HEK293 (cell line): ENCODE results near the gene ZNF816.

Source experiments
- BCL11B ChIP-seq: fragments of 450-650 bp; formaldehyde crosslinking; IDR thresholded peaks from 2 replicates; pipeline ENCODE4 v1.5.1; 2016; ENCODE audit warnings: low read depth, missing biosample characterization, missing genetic modification characterization
- GLIS1 ChIP-seq: fragments of 450-650 bp; formaldehyde crosslinking; IDR thresholded peaks from 2 replicates; pipeline ENCODE4 v1.5.1; 2016; ENCODE audit warnings: missing biosample characterization, missing genetic modification characterization
- KLF10 ChIP-seq: fragments of 450-650 bp; IDR thresholded peaks from 2 replicates; pipeline ENCODE4 v1.5.1; 2018; ENCODE audit warnings: missing biosample characterization, mild to moderate bottlenecking, missing genetic modification characterization
- SP2 ChIP-seq: fragments of 450-650 bp; formaldehyde crosslinking; IDR thresholded peaks from 2 replicates; pipeline ENCODE4 v1.5.1; 2016; ENCODE audit warnings: missing biosample characterization, missing genetic modification characterization
- WT1 ChIP-seq: fragments of 450-650 bp; formaldehyde crosslinking; IDR thresholded peaks from 2 replicates; pipeline ENCODE4 v1.5.1; 2016; ENCODE audit warnings: missing biosample characterization, missing genetic modification characterization
- ZBTB20 ChIP-seq: fragments of 450-650 bp; formaldehyde crosslinking; IDR thresholded peaks from 2 replicates; pipeline ENCODE4 v1.5.1; 2016; ENCODE audit warnings: missing biosample characterization, missing genetic modification characterization
- ZBTB8A ChIP-seq: fragments of 450-650 bp; formaldehyde crosslinking; IDR thresholded peaks from 2 replicates; pipeline ENCODE4 v1.5.1; 2016; ENCODE audit warnings: missing biosample characterization, missing genetic modification characterization
- ZFP37 ChIP-seq: fragments of 450-650 bp; formaldehyde crosslinking; IDR thresholded peaks from 2 replicates; pipeline ENCODE4 v1.5.1; 2016; ENCODE audit warnings: missing biosample characterization, missing genetic modification characterization
- ZFP69B ChIP-seq: fragments of 450-650 bp; formaldehyde crosslinking; IDR thresholded peaks from 2 replicates; pipeline ENCODE4 v1.5.1; 2016; ENCODE audit warnings: missing biosample characterization, missing genetic modification characterization
- ZNF169 ChIP-seq: fragments of 450-650 bp; formaldehyde crosslinking; IDR thresholded peaks from 2 replicates; pipeline ENCODE4 v1.5.1; 2016; ENCODE audit warnings: missing biosample characterization, missing genetic modification characterization
- ZNF324 ChIP-seq: fragments of 450-650 bp; formaldehyde crosslinking; IDR thresholded peaks from 2 replicates; pipeline ENCODE4 v1.5.1; 2016; ENCODE audit warnings: missing biosample characterization, missing genetic modification characterization
- ZNF341 ChIP-seq: fragments of 450-650 bp; formaldehyde crosslinking; IDR thresholded peaks from 2 replicates; pipeline ENCODE4; 2016; ENCODE audit warnings: low read depth, missing biosample characterization, missing genetic modification characterization
- ZNF501 ChIP-seq: fragments of 450-650 bp; formaldehyde crosslinking; IDR thresholded peaks from 2 replicates; pipeline ENCODE4 v1.5.1; 2016; ENCODE audit warnings: missing biosample characterization, missing genetic modification characterization
- ZNF561 ChIP-seq: fragments of 450-650 bp; IDR thresholded peaks from 2 replicates; pipeline ENCODE4 v1.5.1; 2018; ENCODE audit warnings: missing biosample characterization, missing genetic modification characterization, borderline replicate concordance
- TF ChIP-seq, protein P1 (sequence below): fragments of 450-650 bp; formaldehyde crosslinking; IDR thresholded peaks from 2 replicates; pipeline ENCODE4 v1.5.1; 2016; ENCODE audit warnings: missing biosample characterization, missing genetic modification characterization
- TF ChIP-seq, protein P2 (sequence below): fragments of 450-650 bp; formaldehyde crosslinking; IDR thresholded peaks from 2 replicates; pipeline ENCODE4 v1.5.1; 2016; ENCODE audit warnings: missing biosample characterization, missing genetic modification characterization
- TF ChIP-seq, protein P3 (sequence below): fragments of 450-650 bp; formaldehyde crosslinking; IDR thresholded peaks from 2 replicates; pipeline ENCODE4 v1.5.1; 2016; ENCODE audit warnings: missing biosample characterization, missing genetic modification characterization
- TF ChIP-seq, protein P4 (sequence below): fragments of 450-650 bp; formaldehyde crosslinking; IDR thresholded peaks from 2 replicates; pipeline ENCODE4 v1.5.1; 2016; ENCODE audit warnings: missing biosample characterization, missing genetic modification characterization
- TF ChIP-seq, protein P5 (sequence below): fragments of 450-650 bp; formaldehyde crosslinking; conservative IDR thresholded peaks from 2 replicates; pipeline ENCODE4 v1.5.1; 2016; ENCODE audit warnings: low read depth, missing biosample characterization, missing genetic modification characterization
- TF ChIP-seq, protein P6 (sequence below): fragments of 450-650 bp; formaldehyde crosslinking; IDR thresholded peaks from 2 replicates; pipeline ENCODE4 v1.5.1; 2017; ENCODE audit warnings: missing biosample characterization, missing genetic modification characterization
- TF ChIP-seq, protein P7 (sequence below): fragments of 450-650 bp; formaldehyde crosslinking; optimal IDR thresholded peaks from 2 replicates; pipeline ENCODE3; 2016; ENCODE audit warnings: missing biosample characterization, mild to moderate bottlenecking, missing genetic modification characterization
- TF ChIP-seq, protein P8 (sequence below): fragments of 450-650 bp; formaldehyde crosslinking; IDR thresholded peaks from 2 replicates; pipeline ENCODE4; 2016; ENCODE audit warnings: missing biosample characterization, missing genetic modification characterization

Gene ZNF816

DNA sequence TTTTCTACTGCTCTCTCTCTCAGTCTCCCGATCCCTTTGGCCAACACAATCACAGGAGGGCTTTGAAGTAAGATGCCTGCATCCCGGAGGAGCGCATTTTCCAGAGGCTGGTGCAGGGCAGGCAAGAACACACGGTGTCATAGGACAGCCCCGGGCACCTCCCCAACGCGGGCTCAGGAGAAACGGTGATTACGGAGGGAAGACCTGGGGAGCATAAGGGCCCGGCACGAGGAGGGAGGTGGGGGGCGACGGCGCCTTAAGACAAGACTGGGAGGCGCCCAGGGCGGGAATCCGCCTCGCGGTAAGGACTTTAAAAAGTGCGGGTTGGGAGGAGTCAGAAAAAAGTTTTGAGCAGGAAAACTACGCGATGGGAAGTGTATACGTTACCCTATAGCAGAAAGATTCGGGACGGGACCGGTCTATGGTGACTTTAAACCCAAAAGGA is 20.7 kb downstream of the ZNF816 start (continued):
- TF ChIP-seq, protein P1, sequence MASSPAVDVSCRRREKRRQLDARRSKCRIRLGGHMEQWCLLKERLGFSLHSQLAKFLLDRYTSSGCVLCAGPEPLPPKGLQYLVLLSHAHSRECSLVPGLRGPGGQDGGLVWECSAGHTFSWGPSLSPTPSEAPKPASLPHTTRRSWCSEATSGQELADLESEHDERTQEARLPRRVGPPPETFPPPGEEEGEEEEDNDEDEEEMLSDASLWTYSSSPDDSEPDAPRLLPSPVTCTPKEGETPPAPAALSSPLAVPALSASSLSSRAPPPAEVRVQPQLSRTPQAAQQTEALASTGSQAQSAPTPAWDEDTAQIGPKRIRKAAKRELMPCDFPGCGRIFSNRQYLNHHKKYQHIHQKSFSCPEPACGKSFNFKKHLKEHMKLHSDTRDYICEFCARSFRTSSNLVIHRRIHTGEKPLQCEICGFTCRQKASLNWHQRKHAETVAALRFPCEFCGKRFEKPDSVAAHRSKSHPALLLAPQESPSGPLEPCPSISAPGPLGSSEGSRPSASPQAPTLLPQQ (tag by site-specific recombination) = peak; percentile 62
- TF ChIP-seq ZNF324 (no peak), SP2 (tag by site-specific recombination) (no peak), ZFP69B (0 out of 2 replicates have a peak, but pooled peaks have one; percentile 13), WT1 (tag by site-specific recombination) (no peak), ZNF501 (tag by site-specific recombination) (no peak), ZFP37 (no peak), GLIS1 (tag by site-specific recombination) (peak; percentile 5; the same call in 1 of the 2 replicates), ZNF341 (tag by site-specific recombination) (peak; percentile 71), ZNF169 (tag by site-specific recombination) (no peak), ZBTB8A (tag by site-specific recombination) (0 out of 2 replicates have a peak, but pooled peaks have one; percentile 18), KLF10 (tag by site-specific recombination) (no peak), ZNF561 (tag by site-specific recombination) (peak; percentile 26; the same call in 1 of the 2 replicates), BCL11B (tag by site-specific recombination) (no peak), ZBTB20 (tag by site-specific recombination) (0 out of 2 replicates have a peak, but pooled peaks have one; percentile 18)
- TF ChIP-seq, protein P2, sequence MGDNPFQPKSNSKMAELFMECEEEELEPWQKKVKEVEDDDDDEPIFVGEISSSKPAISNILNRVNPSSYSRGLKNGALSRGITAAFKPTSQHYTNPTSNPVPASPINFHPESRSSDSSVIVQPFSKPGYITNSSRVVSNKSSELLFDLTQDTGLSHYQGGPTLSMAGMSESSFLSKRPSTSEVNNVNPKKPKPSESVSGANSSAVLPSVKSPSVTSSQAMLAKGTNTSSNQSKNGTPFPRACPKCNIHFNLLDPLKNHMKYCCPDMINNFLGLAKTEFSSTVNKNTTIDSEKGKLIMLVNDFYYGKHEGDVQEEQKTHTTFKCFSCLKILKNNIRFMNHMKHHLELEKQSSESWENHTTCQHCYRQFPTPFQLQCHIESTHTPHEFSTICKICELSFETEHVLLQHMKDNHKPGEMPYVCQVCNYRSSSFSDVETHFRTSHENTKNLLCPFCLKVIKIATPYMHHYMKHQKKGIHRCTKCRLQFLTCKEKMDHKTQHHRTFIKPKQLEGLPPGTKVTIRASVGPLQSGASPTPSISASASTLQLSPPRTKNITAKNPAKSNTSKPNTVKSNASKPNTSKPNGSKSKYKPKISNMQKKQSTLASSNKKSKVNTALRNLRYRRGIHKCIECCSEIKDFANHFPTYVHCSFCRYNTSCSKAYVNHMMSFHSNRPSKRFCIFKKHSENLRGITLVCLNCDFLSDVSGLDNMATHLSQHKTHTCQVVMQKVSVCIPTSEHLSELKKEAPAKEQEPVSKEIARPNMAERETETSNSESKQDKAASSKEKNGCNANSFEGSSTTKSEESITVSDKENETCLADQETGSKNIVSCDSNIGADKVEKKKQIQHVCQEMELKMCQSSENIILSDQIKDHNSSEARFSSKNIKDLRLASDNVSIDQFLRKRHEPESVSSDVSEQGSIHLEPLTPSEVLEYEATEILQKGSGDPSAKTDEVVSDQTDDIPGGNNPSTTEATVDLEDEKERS (tag by site-specific recombination) = no peak
- TF ChIP-seq, protein P3, sequence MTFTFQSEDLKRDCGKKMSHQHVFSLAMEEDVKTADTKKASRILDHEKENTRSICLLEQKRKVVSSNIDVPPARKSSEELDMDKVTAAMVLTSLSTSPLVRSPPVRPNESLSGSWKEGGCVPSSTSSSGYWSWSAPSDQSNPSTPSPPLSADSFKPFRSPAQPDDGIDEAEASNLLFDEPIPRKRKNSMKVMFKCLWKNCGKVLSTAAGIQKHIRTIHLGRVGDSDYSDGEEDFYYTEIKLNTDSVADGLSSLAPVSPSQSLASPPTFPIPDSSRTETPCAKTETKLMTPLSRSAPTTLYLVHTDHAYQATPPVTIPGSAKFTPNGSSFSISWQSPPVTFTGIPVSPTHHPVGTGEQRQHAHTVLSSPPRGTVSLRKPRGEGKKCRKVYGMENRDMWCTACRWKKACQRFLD (tag by site-specific recombination) = no peak
- TF ChIP-seq, protein P4, sequence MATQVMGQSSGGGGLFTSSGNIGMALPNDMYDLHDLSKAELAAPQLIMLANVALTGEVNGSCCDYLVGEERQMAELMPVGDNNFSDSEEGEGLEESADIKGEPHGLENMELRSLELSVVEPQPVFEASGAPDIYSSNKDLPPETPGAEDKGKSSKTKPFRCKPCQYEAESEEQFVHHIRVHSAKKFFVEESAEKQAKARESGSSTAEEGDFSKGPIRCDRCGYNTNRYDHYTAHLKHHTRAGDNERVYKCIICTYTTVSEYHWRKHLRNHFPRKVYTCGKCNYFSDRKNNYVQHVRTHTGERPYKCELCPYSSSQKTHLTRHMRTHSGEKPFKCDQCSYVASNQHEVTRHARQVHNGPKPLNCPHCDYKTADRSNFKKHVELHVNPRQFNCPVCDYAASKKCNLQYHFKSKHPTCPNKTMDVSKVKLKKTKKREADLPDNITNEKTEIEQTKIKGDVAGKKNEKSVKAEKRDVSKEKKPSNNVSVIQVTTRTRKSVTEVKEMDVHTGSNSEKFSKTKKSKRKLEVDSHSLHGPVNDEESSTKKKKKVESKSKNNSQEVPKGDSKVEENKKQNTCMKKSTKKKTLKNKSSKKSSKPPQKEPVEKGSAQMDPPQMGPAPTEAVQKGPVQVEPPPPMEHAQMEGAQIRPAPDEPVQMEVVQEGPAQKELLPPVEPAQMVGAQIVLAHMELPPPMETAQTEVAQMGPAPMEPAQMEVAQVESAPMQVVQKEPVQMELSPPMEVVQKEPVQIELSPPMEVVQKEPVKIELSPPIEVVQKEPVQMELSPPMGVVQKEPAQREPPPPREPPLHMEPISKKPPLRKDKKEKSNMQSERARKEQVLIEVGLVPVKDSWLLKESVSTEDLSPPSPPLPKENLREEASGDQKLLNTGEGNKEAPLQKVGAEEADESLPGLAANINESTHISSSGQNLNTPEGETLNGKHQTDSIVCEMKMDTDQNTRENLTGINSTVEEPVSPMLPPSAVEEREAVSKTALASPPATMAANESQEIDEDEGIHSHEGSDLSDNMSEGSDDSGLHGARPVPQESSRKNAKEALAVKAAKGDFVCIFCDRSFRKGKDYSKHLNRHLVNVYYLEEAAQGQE (tag by site-specific recombination) = no peak
- TF ChIP-seq, protein P5, sequence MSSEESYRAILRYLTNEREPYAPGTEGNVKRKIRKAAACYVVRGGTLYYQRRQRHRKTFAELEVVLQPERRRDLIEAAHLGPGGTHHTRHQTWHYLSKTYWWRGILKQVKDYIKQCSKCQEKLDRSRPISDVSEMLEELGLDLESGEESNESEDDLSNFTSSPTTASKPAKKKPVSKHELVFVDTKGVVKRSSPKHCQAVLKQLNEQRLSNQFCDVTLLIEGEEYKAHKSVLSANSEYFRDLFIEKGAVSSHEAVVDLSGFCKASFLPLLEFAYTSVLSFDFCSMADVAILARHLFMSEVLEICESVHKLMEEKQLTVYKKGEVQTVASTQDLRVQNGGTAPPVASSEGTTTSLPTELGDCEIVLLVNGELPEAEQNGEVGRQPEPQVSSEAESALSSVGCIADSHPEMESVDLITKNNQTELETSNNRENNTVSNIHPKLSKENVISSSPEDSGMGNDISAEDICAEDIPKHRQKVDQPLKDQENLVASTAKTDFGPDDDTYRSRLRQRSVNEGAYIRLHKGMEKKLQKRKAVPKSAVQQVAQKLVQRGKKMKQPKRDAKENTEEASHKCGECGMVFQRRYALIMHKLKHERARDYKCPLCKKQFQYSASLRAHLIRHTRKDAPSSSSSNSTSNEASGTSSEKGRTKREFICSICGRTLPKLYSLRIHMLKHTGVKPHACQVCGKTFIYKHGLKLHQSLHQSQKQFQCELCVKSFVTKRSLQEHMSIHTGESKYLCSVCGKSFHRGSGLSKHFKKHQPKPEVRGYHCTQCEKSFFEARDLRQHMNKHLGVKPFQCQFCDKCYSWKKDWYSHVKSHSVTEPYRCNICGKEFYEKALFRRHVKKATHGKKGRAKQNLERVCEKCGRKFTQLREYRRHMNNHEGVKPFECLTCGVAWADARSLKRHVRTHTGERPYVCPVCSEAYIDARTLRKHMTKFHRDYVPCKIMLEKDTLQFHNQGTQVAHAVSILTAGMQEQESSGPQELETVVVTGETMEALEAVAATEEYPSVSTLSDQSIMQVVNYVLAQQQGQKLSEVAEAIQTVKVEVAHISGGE (tag by site-specific recombination) = 0 out of 2 replicates have a peak, but pooled peaks have one; percentile 15
- TF ChIP-seq, protein P6, sequence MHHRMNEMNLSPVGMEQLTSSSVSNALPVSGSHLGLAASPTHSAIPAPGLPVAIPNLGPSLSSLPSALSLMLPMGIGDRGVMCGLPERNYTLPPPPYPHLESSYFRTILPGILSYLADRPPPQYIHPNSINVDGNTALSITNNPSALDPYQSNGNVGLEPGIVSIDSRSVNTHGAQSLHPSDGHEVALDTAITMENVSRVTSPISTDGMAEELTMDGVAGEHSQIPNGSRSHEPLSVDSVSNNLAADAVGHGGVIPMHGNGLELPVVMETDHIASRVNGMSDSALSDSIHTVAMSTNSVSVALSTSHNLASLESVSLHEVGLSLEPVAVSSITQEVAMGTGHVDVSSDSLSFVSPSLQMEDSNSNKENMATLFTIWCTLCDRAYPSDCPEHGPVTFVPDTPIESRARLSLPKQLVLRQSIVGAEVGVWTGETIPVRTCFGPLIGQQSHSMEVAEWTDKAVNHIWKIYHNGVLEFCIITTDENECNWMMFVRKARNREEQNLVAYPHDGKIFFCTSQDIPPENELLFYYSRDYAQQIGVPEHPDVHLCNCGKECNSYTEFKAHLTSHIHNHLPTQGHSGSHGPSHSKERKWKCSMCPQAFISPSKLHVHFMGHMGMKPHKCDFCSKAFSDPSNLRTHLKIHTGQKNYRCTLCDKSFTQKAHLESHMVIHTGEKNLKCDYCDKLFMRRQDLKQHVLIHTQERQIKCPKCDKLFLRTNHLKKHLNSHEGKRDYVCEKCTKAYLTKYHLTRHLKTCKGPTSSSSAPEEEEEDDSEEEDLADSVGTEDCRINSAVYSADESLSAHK (tag by site-specific recombination) = no peak
- TF ChIP-seq, protein P7, sequence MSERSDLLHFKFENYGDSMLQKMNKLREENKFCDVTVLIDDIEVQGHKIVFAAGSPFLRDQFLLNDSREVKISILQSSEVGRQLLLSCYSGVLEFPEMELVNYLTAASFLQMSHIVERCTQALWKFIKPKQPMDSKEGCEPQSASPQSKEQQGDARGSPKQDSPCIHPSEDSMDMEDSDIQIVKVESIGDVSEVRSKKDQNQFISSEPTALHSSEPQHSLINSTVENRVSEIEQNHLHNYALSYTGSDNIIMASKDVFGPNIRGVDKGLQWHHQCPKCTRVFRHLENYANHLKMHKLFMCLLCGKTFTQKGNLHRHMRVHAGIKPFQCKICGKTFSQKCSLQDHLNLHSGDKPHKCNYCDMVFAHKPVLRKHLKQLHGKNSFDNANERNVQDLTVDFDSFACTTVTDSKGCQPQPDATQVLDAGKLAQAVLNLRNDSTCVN = no peak
- TF ChIP-seq, protein P8, sequence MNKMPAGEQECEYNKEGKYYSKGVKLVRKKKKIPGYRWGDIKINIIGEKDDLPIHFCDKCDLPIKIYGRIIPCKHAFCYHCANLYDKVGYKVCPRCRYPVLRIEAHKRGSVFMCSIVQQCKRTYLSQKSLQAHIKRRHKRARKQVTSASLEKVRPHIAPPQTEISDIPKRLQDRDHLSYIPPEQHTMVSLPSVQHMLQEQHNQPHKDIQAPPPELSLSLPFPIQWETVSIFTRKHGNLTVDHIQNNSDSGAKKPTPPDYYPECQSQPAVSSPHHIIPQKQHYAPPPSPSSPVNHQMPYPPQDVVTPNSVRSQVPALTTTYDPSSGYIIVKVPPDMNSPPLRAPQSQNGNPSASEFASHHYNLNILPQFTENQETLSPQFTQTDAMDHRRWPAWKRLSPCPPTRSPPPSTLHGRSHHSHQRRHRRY = no peak
